ENCODE measurements around the gene ALAD.
"Not testable (repeated sequence)": the region's sequence is repeated elsewhere in the genome, so short reads cannot be mapped to it uniquely, and the experiment has no call there.

DNA sequence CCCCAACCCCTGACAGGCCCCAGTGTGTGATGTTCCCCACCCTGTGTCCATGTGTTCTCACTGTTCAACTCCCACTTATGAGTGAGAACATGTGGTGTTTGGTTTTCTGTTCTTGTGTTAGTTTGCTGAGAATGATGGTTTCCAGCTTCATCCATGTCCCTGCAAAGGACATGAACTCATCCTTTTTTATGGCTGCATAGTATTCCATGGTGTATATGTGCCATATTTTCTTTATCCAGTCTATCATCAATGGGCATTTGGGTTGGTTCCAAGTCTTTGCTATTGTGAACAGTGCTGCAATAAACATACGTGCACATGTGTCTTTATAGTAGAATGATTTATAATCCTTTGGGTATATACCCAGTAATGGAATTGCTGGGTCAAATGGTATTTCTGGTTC, 36.6 kb upstream of the ALAD start:
- not testable (repeated sequence) for TF ChIP-seq SP1 (IDR thresholded peaks at IDR 0.05); CTBP1 (IDR thresholded peaks at IDR 0.05; ENCODE audit: borderline replicate concordance); ARNT (IDR thresholded peaks at IDR 0.05); HDGF (IDR thresholded peaks at IDR 0.05; ENCODE audit: borderline replicate concordance); FOXK2 (IDR thresholded peaks at IDR 0.05); ZNF384 (IDR thresholded peaks at IDR 0.05); ELF4 (IDR thresholded peaks at IDR 0.05); TARDBP (IDR thresholded peaks at IDR 0.05); SUZ12 (IDR thresholded peaks at IDR 0.05); FOXM1 (IDR thresholded peaks at IDR 0.05; ENCODE audit: borderline replicate concordance); BHLHE40 (IDR thresholded peaks at IDR 0.05; ENCODE audit: borderline replicate concordance)
